SK-N-SH (cell line): ENCODE data around the gene NPTX1.

Experiments used
- CTCF ChIP-seq: fragments of 200-600 bp; sonication (generic); IDR thresholded peaks from 2 replicates; pipeline ENCODE4 v1.6.1; 2017; ENCODE audit warnings: antibody characterized with exemption, mild to moderate bottlenecking, moderate library complexity
- EP300 ChIP-seq, 2 experiments: IDR thresholded peaks; 2 replicates each; pipeline versions ENCODE4 v1.4.0 to v1.6.1; 2012; ENCODE audit warnings: borderline replicate concordance in 1 of 2, low read depth in 1 of 2, low read length in 1 of 2
- EZH2phosphoT487 ChIP-seq: fragments of 200-600 bp; sonication (generic); IDR thresholded peaks from 2 replicates; pipeline ENCODE4 v1.6.1; 2017; ENCODE audit warnings: low read depth, mixed run types, mild to moderate bottlenecking, antibody characterized with exemption, moderate library complexity, borderline replicate concordance
- MAX ChIP-seq: IDR thresholded peaks from 2 replicates; pipeline ENCODE4 v1.4.0; 2012; ENCODE audit warnings: low read depth
- MEF2A ChIP-seq: IDR thresholded peaks from 2 replicates; pipeline ENCODE4 v1.4.0; 2012; ENCODE audit warnings: low read depth, borderline replicate concordance
- MXI1 ChIP-seq: IDR thresholded peaks from 2 replicates; pipeline ENCODE4 v1.6.1; 2012; ENCODE audit warnings: mild to moderate bottlenecking, low read depth, low read length, improper control_type of control experiment
- POLR2AphosphoS5 ChIP-seq: IDR thresholded peaks from 2 replicates; pipeline ENCODE4 v1.6.1; 2012; ENCODE audit warnings: low read depth, low read length
- RFX5 ChIP-seq: IDR thresholded peaks from 2 replicates; pipeline ENCODE4 v1.6.1; 2012; ENCODE audit warnings: mild to moderate bottlenecking, improper control_type of control experiment, low read length
- TAF1 ChIP-seq: IDR thresholded peaks from 2 replicates; pipeline ENCODE4 v1.6.1; 2012; ENCODE audit warnings: low read depth, mild to moderate bottlenecking, low read length, moderate library complexity, borderline replicate concordance
- TEAD4 ChIP-seq: IDR thresholded peaks from 2 replicates; pipeline ENCODE4 v1.4.0; 2012; ENCODE audit warnings: mild to moderate bottlenecking, borderline replicate concordance; ENCODE audit not compliant: insufficient read depth

GRCh38 chr17:80424261-80424660 lies 52.1 kb downstream of the NPTX1 start:
- TF ChIP-seq TEAD4 (no peak), CTCF (no peak), MXI1 (no peak), POLR2AphosphoS5 (no peak), TAF1 (no peak), MEF2A (no peak), MAX (no peak), RFX5 (no peak), EZH2phosphoT487 (no peak), EP300 (IDR thresholded peaks at IDR 0.05; ENCODE audit: borderline replicate concordance in 1 of 2, low read depth in 1 of 2, low read length in 1 of 2) (no peak)
